Activated CD8-positive, alpha-beta T cell treated with anti-CD3 and anti-CD28 coated beads for 36 hours (primary cell): ENCODE measurements around the gene RAB37. TPM values are rescaled to one million over a fixed set of nuclear protein-coding genes. Genes with fewer than 3 reads are reported as not detected.
A peak's percentile ranks its signal among the peaks of the same experiment; 100 is the strongest.

Experiments
- ATAC-seq: fragments of 200-7000 bp; cut with Tn5 transposase; one replicate; pipeline ENCODE4 v1.10.0; 2021; ENCODE audit warnings: mild to moderate bottlenecking, moderate library complexity
- CTCF ChIA-PET: fragments of 350-600 bp; sonication (Branson Sonifier 250); formaldehyde crosslinking; loops from one replicate; lab custom pipeline; 2021; ENCODE audit warnings: antibody characterized with exemption; lab: Charles Lee
- POLR2A ChIA-PET: fragments of 350-600 bp; sonication (Branson Sonifier 250); formaldehyde crosslinking; loops from one replicate; lab custom pipeline; 2021; ENCODE audit warnings: antibody characterized with exemption; lab: Charles Lee
- DNase-seq: peaks from one replicate; pipeline ENCODE4 v3.0.0-alpha.2; 2020
- H3K27ac Mint-ChIP-seq: one replicate; pipeline ENCODE4 v1.8.0; 2021; ENCODE audit warnings: mild to moderate bottlenecking, mixed read lengths
- H3K27me3 Mint-ChIP-seq: one replicate; pipeline ENCODE4 v1.8.0; 2021; ENCODE audit warnings: mixed read lengths
- H3K36me3 Mint-ChIP-seq: one replicate; pipeline ENCODE4 v1.8.0; 2021; ENCODE audit warnings: low read depth, mixed read lengths
- H3K4me1 Mint-ChIP-seq: one replicate; pipeline ENCODE4 v1.8.0; 2021; ENCODE audit warnings: low read depth, mixed read lengths
- H3K4me3 Mint-ChIP-seq: one replicate; pipeline ENCODE4 v1.8.0; 2021; ENCODE audit warnings: mild to moderate bottlenecking, moderate library complexity, mixed read lengths
- H3K9me3 Mint-ChIP-seq: one replicate; pipeline ENCODE4 v1.8.0; 2021; ENCODE audit warnings: mixed read lengths
- CTCF ChIP-seq: fragments of 200-600 bp; IDR thresholded peaks from one replicate; pipeline ENCODE4 v1.8.0; 2022; ENCODE audit warnings: antibody characterized with exemption, mild to moderate bottlenecking
- intact Hi-C: fragments of 100-400 bp; cut with micrococcal nuclease; formaldehyde crosslinking; loops from one replicate; pipeline ENCODE4 v1.10.0; 2022
- microRNA-seq: library from miRNA; unstranded; fragments of <30 nt; microRNA quantifications from one replicate; pipeline ENCODE4 v1.2.0, GENCODE V29; 2022; ENCODE audit warnings: borderline microRNAs expressed, borderline replicate concordance
- total RNA-seq, 2 experiments: library from RNA; stranded (reverse); gene quantifications; one replicate each; pipeline ENCODE4 v1.2.3, GENCODE V29; 2021

The RAB37 gene
- total RNA-seq, 2 experiments from 2014 or later, result 6.6 to 6.7 TPM

GRCh38 chr17:74796866-74797265, 59.8 kb downstream of the RAB37 start:
- intact Hi-C loops, result no loop called here
- H3K27me3 Mint-ChIP-seq, result no peaks in the 10 kb centered on the region
- H3K4me3 Mint-ChIP-seq, result no peak overlapping the region
- ChIA-PET CTCF (interaction anchor here (1.1 to 7.9 kb wide), 2 partner anchors 14 to 64 kb away, joined by 3 to 247 read pairs; partner anchors contain the start of gene GRIN2C), POLR2A (no interaction called here)
- ATAC-seq (no peak), DNase-seq (no peak)
- TF ChIP-seq CTCF, result no peak
- no peaks in the 10 kb centered on the region for H3K4me1 Mint-ChIP-seq
- no peak overlapping the region for H3K27ac Mint-ChIP-seq
- no peaks in the 10 kb centered on the region for H3K9me3 Mint-ChIP-seq
- H3K36me3 Mint-ChIP-seq, result peaks cover 17% of the 10 kb centered on the region

Small RNAs within 50 kb of the gene (microRNA-seq; reads per million reads assigned to microRNA genes)
- gene MIR3615, result 70.5 reads per million, percentile 64 among the genes with 10 or more reads in this experiment

Other genes with a start within 250 kb of the RAB37 start
- gene CD300LB, start 205.8 kb upstream of the RAB37 start, total RNA-seq, result not detected
- not detected for gene CD300C, start 191.1 kb upstream of the RAB37 start, total RNA-seq
- gene CD300H, start 169.7 kb upstream of the RAB37 start, total RNA-seq, result not detected
- not detected for gene CD300LD, start 145.0 kb upstream of the RAB37 start, total RNA-seq
- gene CD300E, start 113.5 kb upstream of the RAB37 start, total RNA-seq, result not detected
- not detected for gene CD300LF, start 24.3 kb upstream of the RAB37 start, total RNA-seq
- 100 to 1,000 TPM; 143 to 150 TPM for gene NHERF1, start 11.4 kb downstream of the RAB37 start, total RNA-seq
- 10 to 100 TPM; 35.5 to 42.4 TPM for gene NAT9, start 39.1 kb downstream of the RAB37 start, total RNA-seq
- not detected for gene GRIN2C, start 122.6 kb downstream of the RAB37 start, total RNA-seq
- gene FDXR, start 135.7 kb downstream of the RAB37 start, total RNA-seq, result 10 to 100 TPM; 20.0 to 24.3 TPM
- gene FADS6, start 156.4 kb downstream of the RAB37 start, total RNA-seq, result not detected
- not detected for gene USH1G, start 186.0 kb downstream of the RAB37 start, total RNA-seq
- not detected for gene OTOP2, start 187.0 kb downstream of the RAB37 start, total RNA-seq
- gene OTOP3, start 198.6 kb downstream of the RAB37 start, total RNA-seq, result not detected
- 1 to 10 TPM; 1.4 to 1.7 TPM for gene HID1, start 235.5 kb downstream of the RAB37 start, total RNA-seq